ENCODE results near the gene CBL. TPM values are rescaled to one million over a fixed set of nuclear protein-coding genes. Genes with fewer than 3 reads are reported as not detected.

Gene CBL
- polyA plus RNA-seq, 3 donors, result 7.6 to 24.0 (median 23.1) TPM

- Histone ChIP-seq H3K9me3 (replicated peaks in 1 of 2; ENCODE audit: control insufficient read depth in 1 of 2, insufficient read depth in 1 of 2, low read length in 2 of 2) (no peaks in the 10 kb centered on the region), H3K9ac (ENCODE audit: insufficient read depth, low read length, poor library complexity, severe bottlenecking) (no peak overlapping the region), H2AFZ (ENCODE audit: insufficient read depth, low read depth, low read length, poor library complexity, severe bottlenecking) (no peak overlapping the region), H3K27ac (ENCODE audit: low read depth in 1 of 2, low read length in 2 of 2) (peak overlapping the region; percentile 78 to 81), H3K4me1 (ENCODE audit: control insufficient read depth in 1 of 2, insufficient read depth in 2 of 2, low read length in 2 of 2) (peaks cover 42 to 53% of the 10 kb centered on the region in 2 donors), H3K27me3 (ENCODE audit: control insufficient read depth in 2 of 2, insufficient read depth in 2 of 2, low read length in 2 of 2) (no peaks in the 10 kb centered on the region), H3K36me3 (replicated peaks in 1 of 2; ENCODE audit: control insufficient read depth in 1 of 2, insufficient read depth in 2 of 2, low read length in 2 of 2) (no peaks in the 10 kb centered on the region), H4K20me1 (ENCODE audit: insufficient read depth, low read length) (peaks cover 34% of the 10 kb centered on the region), H3K4me3 (replicated peaks in 1 of 3; ENCODE audit: low read depth in 2 of 3, low read length in 3 of 3) (peak overlapping the region in 2 of 3 experiments; percentile 96 to 99), H3K4me2 (replicated peaks; ENCODE audit: extremely low read depth, low read length, poor library complexity, severe bottlenecking) (peak overlapping the region; percentile 96), H3K79me2 (ENCODE audit: insufficient read depth, low read length) (peaks cover 39% of the 10 kb centered on the region)
- intact Hi-C loops (cut with micrococcal nuclease), result no loop called here
- Mint-ChIP-seq H3K4me1 (peaks cover 43% of the 10 kb centered on the region), H3K4me3 (peak overlapping the region; percentile 80 to 93), H3K9me3 (no peaks in the 10 kb centered on the region), H3K27me3 (ENCODE audit: low read depth in 3 of 3) (no peaks in the 10 kb centered on the region), H3K27ac (peak overlapping the region; percentile 93 to 98 (median 96)), H3K36me3 (peaks cover 0 to 3% of the 10 kb centered on the region in 2 donors)
- WGBS (ENCODE audit: insufficient coverage), result 0% methylated on average over 3 of the region's 10 CpGs
- TF ChIP-seq CTCF (IDR thresholded peaks at IDR 0.05), result no peak
- peak; percentile 42 to 82 (median 79) for DNase-seq
Observed at GRCh38 chr11:119205080-119205479, 1.1 kb upstream of the CBL start.

GRCh38 chr11:119206511-119207414 is 624 bp downstream of the CBL start:
- Histone ChIP-seq H3K27me3 (ENCODE audit: control insufficient read depth in 2 of 2, insufficient read depth in 2 of 2, low read length in 2 of 2) (no peaks in the 10 kb centered on the region), H3K36me3 (replicated peaks in 1 of 2; ENCODE audit: control insufficient read depth in 1 of 2, insufficient read depth in 2 of 2, low read length in 2 of 2) (no peaks in the 10 kb centered on the region), H4K20me1 (ENCODE audit: insufficient read depth, low read length) (peaks cover 51% of the 10 kb centered on the region), H3K4me2 (replicated peaks; ENCODE audit: extremely low read depth, low read length, poor library complexity, severe bottlenecking) (peak overlapping the region; percentile 96), H3K79me2 (ENCODE audit: insufficient read depth, low read length) (peaks cover 56% of the 10 kb centered on the region), H3K4me3 (replicated peaks in 1 of 3; ENCODE audit: low read depth in 2 of 3, low read length in 3 of 3) (peak overlapping the region; percentile 85 to 99 (median 96)), H3K9me3 (replicated peaks in 1 of 2; ENCODE audit: control insufficient read depth in 1 of 2, insufficient read depth in 1 of 2, low read length in 2 of 2) (no peaks in the 10 kb centered on the region), H3K27ac (ENCODE audit: low read depth in 1 of 2, low read length in 2 of 2) (peak overlapping the region; percentile 73 to 81), H3K4me1 (ENCODE audit: control insufficient read depth in 1 of 2, insufficient read depth in 2 of 2, low read length in 2 of 2) (peaks cover 43 to 53% of the 10 kb centered on the region in 2 donors), H2AFZ (ENCODE audit: insufficient read depth, low read depth, low read length, poor library complexity, severe bottlenecking) (peak overlapping the region; percentile 76), H3K9ac (ENCODE audit: insufficient read depth, low read length, poor library complexity, severe bottlenecking) (peak overlapping the region; percentile 78)
- Mint-ChIP-seq H3K9me3 (no peaks in the 10 kb centered on the region), H3K4me1 (peaks cover 45% of the 10 kb centered on the region), H3K4me3 (peak overlapping the region; percentile 97 to 99), H3K27me3 (ENCODE audit: low read depth in 3 of 3) (no peaks in the 10 kb centered on the region), H3K36me3 (peaks cover 0 to 3% of the 10 kb centered on the region in 2 donors), H3K27ac (peak overlapping the region; percentile 92 to 97 (median 95))
- DNase-seq, result peak; percentile 12 to 50 (median 34)
- WGBS (ENCODE audit: insufficient coverage), result 1% methylated on average over 14 of the region's 41 CpGs
- TF ChIP-seq CTCF (IDR thresholded peaks at IDR 0.05), result no peak
- intact Hi-C loops (cut with micrococcal nuclease), result no loop called here

All from CD14-positive monocyte (primary cell).